ENCODE measurements around the gene SMAD7.
"Not testable (repeated sequence)": the region's sequence is repeated elsewhere in the genome, so short reads cannot be mapped to it uniquely, and the experiment has no call there.

The SMAD7 gene

DNA sequence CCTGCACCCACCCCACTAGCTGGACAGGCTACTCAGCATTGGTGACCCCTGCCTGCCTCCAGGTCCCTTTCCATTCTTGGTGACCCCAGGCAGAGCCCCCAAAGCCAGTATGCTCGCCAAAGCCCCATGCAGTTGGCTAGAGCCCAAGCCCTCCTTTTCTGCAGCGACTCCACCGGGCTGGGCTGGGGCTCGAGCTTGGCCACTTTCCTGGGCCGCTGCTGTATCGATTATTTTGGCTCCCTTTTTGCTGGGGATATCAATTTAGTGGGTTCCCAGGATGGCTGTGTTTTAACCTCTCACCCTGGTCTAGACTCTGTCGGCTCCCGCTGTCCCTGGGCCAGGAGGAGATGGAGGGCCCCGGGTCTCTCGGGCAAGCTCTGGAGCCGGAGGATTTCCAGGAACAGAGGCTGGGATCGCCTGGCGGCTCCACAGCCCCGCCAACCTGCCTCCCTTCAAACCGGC, 76.0 kb downstream of the SMAD7 start:
- no peak for DNase-seq

DNA sequence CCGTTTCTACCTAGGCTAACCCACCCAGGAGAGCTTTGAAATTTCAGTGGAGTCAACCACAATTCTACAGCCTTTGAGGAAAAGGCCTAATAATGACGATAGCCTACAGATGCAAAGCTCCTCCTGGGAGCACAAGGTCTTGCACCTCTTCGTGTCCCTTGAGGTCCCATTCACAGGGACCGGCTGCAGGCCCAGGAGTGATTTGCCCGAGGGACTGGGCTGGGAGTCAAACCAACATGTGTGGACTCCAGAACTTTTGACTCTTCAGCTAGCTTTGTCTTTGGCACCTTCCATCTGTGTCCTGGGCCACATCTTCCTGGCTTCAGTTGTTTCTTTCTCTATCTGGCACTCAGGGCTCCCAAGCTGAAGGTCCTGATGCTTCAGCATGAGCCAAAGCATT, 76.5 kb downstream of the SMAD7 start:
- DNase-seq, result no peak

DNA sequence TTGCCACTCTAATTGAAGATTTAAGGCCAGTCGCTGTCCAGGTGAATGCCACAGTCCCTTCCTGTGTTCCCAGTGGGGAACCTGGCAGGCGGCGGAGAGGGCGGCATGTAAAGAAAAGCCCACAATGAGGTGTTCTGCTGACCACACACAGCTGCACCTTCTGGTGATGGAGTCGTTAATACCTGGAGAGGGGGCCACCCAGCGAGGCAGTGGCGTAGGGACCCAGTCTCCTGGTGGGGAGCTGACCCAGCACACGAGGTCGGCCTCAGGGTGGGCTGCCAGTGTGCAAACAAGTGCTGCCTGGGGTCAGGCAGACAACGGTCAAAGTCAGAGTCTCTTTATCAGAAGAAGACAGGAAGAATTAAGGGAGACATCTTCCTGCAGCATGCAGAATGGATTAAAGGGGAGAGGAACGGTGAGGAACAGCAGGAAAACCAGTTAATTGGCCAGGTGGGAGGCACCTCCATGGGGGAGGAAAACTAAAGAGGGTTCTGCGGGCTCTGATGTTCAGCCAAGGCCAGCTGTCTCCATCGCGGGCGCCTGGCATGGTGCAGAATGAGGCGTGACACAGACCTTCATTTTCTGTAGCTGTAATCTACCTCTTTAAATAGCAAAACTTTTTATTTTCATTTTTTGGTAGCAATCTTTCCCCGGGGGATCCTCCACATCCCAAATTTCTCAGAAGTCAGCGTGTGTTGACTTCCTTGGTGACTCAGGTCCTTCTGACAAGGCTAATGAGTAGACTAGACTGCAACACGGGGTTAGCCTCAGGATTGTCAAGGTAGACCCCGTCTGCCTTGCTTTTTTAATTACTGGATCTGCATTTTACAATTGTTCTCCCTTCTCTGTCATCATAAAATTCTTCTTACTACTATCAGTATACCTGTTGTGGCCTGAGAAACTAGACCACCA, 78.3 kb downstream of the SMAD7 start:
- no peak for DNase-seq

GRCh38 chr18:48871391-48872166, 79.2 kb downstream of the SMAD7 start:
- DNase-seq, result no peak

DNA sequence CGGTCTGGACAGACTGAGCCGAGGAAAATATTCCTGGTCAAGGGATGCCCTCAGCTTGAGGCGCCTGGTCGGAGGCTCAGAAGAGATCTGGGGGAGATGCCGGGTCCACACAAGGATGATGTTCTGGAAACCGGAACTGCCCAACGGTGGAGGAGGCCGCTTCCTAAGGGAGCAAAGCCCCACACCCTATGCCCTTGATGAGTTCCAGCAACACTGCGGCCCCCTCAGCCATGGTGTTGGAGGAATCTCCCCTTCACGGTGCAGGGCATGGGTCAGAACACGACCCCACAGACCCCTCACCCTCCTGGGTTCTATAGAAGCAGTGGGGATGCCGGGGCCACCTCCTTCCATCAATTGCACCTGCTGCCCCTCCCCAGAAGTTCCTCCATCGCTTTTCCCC, 79.8 kb downstream of the SMAD7 start:
- not testable (repeated sequence) for DNase-seq
